A549 treated with AZD2906 at 1 μM for 4 hours (cell line): ENCODE results near the gene SIGLECL1. TPM values are rescaled to one million over a fixed set of nuclear protein-coding genes. Genes with fewer than 3 reads are reported as not detected.

Source experiments
- total RNA-seq: library from RNA; stranded (reverse); fragments of 200-300 nt; extraction: Qiagen RNA extraction; gene quantifications from 5 replicates; pipeline ENCODE4 v1.2.3, GENCODE V29; 2022

The SIGLECL1 gene
- not detected in 5 replicates for total RNA-seq

DNA sequence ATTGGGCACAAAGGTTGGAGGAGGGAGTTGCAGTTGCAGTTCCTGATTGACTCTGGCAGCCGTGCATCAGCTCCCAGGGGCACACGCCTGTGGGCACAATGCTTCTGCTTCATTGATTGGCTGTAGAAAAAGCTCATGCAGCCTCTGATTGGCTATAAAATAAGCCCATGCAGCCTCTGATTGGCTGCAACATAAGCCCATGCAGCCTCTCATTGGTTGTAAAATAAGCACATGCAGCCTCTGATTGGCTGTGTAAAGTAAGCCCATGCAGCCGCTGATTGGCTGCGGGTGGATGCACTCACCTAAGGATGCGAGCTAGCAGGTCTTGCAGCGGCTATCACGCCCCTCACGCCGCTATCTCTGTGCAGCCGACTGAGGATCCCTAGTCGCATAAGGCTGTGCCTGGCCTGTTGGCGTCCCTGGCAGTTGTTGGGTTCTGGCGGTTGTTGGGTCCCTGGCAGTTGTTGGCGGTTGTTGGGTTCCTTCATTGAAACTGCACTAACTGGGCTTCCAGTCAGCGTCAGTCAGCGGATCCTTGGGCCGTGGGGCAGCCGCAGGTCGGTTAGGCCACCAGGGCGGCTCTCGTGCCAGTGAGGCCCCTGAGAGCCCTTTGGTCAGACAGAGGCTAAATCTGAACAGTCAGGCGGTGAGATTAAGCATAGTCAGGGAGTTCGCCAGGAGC is at the start of gene SIGLECL1:
Gene SIGLECL1, plus strand, starts transcription at position 295 of the 682 bp plus-strand sequence. CDS start 12,993 bp downstream, outside the sequence.

DNA sequence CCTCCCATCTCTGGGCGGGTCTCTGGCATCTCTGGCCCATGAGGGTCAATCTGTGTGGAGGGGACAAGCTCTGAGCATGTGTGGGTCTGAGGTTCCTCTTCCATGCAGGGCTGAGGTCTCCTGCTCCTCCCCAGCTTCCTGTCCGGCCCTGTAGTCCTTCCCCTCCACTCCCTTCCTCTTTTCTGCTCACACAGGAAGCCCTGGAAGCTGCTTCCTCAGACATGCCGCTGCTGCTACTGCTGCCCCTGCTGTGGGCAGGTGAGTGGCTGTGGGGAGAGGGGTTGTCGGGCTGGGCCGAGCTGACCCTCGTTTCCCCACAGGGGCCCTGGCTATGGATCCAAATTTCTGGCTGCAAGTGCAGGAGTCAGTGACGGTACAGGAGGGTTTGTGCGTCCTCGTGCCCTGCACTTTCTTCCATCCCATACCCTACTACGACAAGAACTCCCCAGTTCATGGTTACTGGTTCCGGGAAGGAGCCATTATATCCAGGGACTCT is 25.9 kb upstream of the SIGLECL1 start, which contains the start of gene CD33:
Gene CD33, plus strand, starts transcription at position 183 of the 496 bp plus-strand sequence. Its CDS starts 39 bp downstream, at position 222.

DNA sequence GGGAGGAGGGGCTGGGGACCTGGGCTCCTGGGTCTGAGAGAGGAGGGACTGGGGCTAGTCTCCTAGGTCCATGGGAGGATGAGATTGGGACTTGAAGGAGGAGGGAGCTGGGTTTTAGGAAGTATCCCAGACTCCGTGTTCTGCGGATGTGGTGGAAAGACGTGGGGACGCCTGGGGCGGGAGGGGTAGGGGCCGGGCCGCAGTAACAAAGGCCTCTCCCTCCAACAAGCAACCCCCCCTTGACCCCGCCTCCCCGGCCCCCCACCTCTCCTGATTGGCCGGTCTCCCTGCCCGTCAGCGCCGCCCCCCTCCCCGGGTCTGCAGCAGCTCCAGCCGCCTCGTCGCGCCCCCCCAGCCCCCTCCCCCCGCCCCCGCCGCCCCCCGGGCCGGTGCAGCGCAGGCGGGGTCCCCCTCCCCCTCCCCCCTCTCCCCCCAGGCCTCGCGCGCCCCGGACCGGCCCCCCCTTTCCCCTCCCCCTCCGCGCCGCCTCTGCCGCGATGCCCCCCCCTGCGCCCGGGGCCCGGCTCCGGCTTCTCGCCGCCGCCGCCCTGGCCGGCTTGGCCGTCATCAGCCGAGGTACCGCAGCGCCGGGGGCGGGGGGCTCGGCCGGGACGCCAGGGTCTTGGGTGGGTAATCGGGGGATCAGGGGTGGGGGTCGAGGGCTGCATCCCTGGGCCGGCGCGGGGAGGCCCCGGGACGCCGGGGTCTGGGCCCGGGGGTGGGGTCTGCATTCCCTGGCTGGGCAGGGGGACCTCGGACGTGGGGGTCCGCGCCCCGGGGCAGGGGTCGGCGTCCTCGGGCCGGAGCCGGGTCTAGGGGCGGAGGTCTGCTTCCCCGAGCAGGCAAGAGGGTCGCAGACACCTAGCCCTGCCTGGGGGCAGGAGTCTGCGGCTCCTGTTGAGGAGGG is 60.7 kb downstream of the SIGLECL1 start, which contains the start of gene IGLON5:
Gene IGLON5, plus strand, starts transcription at position 294 of the 907 bp plus-strand sequence. Its CDS starts 204 bp downstream, at position 498.

Other genes with a start within 250 kb of the SIGLECL1 start
- not detected in 5 replicates for gene KLK8, start 249.5 kb upstream of the SIGLECL1 start, total RNA-seq
- 0.17 to 0.65 TPM (median 0.30 TPM) in 5 replicates for gene KLK10, start 231.4 kb upstream of the SIGLECL1 start, total RNA-seq
- not detected in 5 replicates for gene KLK11, start 224.5 kb upstream of the SIGLECL1 start, total RNA-seq
- gene KLK12, start 216.1 kb upstream of the SIGLECL1 start, total RNA-seq = not detected in 5 replicates
- 0.06 to 0.20 TPM (median 0.15 TPM) in 5 replicates for gene KLK13, start 186.0 kb upstream of the SIGLECL1 start, total RNA-seq
- gene KLK14, start 168.2 kb upstream of the SIGLECL1 start, total RNA-seq = 0.17 to 0.61 TPM (median 0.33 TPM) in 5 replicates
- 4.6 to 17.1 TPM (median 13.6 TPM) in 5 replicates for gene CTU1, start 142.7 kb upstream of the SIGLECL1 start, total RNA-seq
- 0.06 TPM in 2 of 5 replicates, not detected in the others for gene SIGLEC9, start 126.2 kb upstream of the SIGLECL1 start, total RNA-seq
- not detected in 5 replicates for gene SIGLEC7, start 108.8 kb upstream of the SIGLECL1 start, total RNA-seq
- gene CD33, start 26.0 kb upstream of the SIGLECL1 start, total RNA-seq = 0.08 to 0.10 TPM (median 0.09 TPM) in 4 of 5 replicates, not detected in the other
- 0.05 to 0.12 TPM (median 0.08 TPM) in 5 replicates for gene IGLON5, start 60.6 kb downstream of the SIGLECL1 start, total RNA-seq
- gene VSIG10L, start 91.1 kb downstream of the SIGLECL1 start, total RNA-seq = 10.3 to 16.2 TPM (median 14.5 TPM) in 5 replicates
- 249 to 269 TPM (median 260 TPM) in 5 replicates for gene ETFB, start 115.3 kb downstream of the SIGLECL1 start, total RNA-seq
- gene CLDND2, start 117.9 kb downstream of the SIGLECL1 start, total RNA-seq = 3.3 to 16.0 TPM (median 13.1 TPM) in 5 replicates
- not detected in 5 replicates for gene NKG7, start 121.6 kb downstream of the SIGLECL1 start, total RNA-seq
- not detected in 5 replicates for gene LIM2, start 136.9 kb downstream of the SIGLECL1 start, total RNA-seq
- not detected in 5 replicates for gene C19orf84, start 139.5 kb downstream of the SIGLECL1 start, total RNA-seq
- gene SIGLEC10, start 166.6 kb downstream of the SIGLECL1 start, total RNA-seq = 0.02 to 0.03 TPM in 2 of 5 replicates, not detected in the others
- not detected in 5 replicates for gene SIGLEC8, start 207.4 kb downstream of the SIGLECL1 start, total RNA-seq
- gene CEACAM18, start 227.5 kb downstream of the SIGLECL1 start, total RNA-seq = not detected in 5 replicates